Epithelial cell of esophagus (primary cell): Measurements from ENCODE around the gene GPRC5C.

ENCODE experiments used
- DNase-seq: peaks from one replicate; pipeline ENCODE4 v3.0.0; 2010; ENCODE audit warnings: low read depth
- H3K4me3 ChIP-seq: 2 replicates; pipeline ENCODE4 v1.5.1; 2011; ENCODE audit warnings: mild to moderate bottlenecking, low read length, control low read depth
- CTCF ChIP-seq: IDR thresholded peaks from 2 replicates; pipeline ENCODE4 v1.5.1; 2011; ENCODE audit warnings: low read depth, mild to moderate bottlenecking, low read length, control low read depth, inconsistent platforms; ENCODE audit not compliant: insufficient read depth; ENCODE audit errors: missing control alignments

GPRC5C gene

GRCh38 chr17:74452033-74452840, 20.3 kb downstream of the GPRC5C start:
- TF ChIP-seq CTCF = no peak
- DNase-seq = no peak
- no peak overlapping the region for H3K4me3 ChIP-seq

- TF ChIP-seq CTCF = no peak
- no peak overlapping the region for H3K4me3 ChIP-seq
- DNase-seq = no peak
These were observed 21.2 kb downstream of the GPRC5C start for GRCh38 chr17:74452841-74453661.

- no peak overlapping the region for H3K4me3 ChIP-seq
- no peak for TF ChIP-seq CTCF
- no peak for DNase-seq
These were observed 21.8 kb downstream of the GPRC5C start for GRCh38 chr17:74453665-74454196.

- peak; percentile 55 for DNase-seq
- no peak for TF ChIP-seq CTCF
- H3K4me3 ChIP-seq = peak overlapping the region; percentile 21
These were observed 22.5 kb downstream of the GPRC5C start for GRCh38 chr17:74454197-74455024.

- H3K4me3 ChIP-seq = no peak overlapping the region
- TF ChIP-seq CTCF = no peak
- DNase-seq = no peak
These were observed 23.2 kb downstream of the GPRC5C start for GRCh38 chr17:74455025-74455545.

- no peak for DNase-seq
- no peak for TF ChIP-seq CTCF
- H3K4me3 ChIP-seq = no peak overlapping the region
These were observed 23.9 kb downstream of the GPRC5C start for GRCh38 chr17:74455821-74456220.
